Glutamatergic neuron (in vitro differentiated cells): Measurements from ENCODE around the gene ADARB2. TPM values are rescaled to one million over a fixed set of nuclear protein-coding genes. Genes with fewer than 3 reads are reported as not detected.

Experiments used
- DNase-seq: peaks from one replicate; pipeline ENCODE4 v3.0.0; 2022
- H3K27ac Mint-ChIP-seq: one replicate; pipeline ENCODE4 v1.8.0; 2020; ENCODE audit warnings: mild to moderate bottlenecking, mixed read lengths, inconsistent platforms; ENCODE audit not compliant: unreplicated experiment
- H3K27me3 Mint-ChIP-seq: one replicate; pipeline ENCODE4 v1.8.0; 2020; ENCODE audit warnings: mild to moderate bottlenecking, moderate library complexity, mixed read lengths, inconsistent platforms; ENCODE audit not compliant: unreplicated experiment
- H3K36me3 Mint-ChIP-seq: one replicate; pipeline ENCODE4 v1.8.0; 2020; ENCODE audit warnings: mild to moderate bottlenecking, mixed read lengths, inconsistent platforms; ENCODE audit not compliant: unreplicated experiment
- H3K4me1 Mint-ChIP-seq: one replicate; pipeline ENCODE4 v1.8.0; 2020; ENCODE audit warnings: mild to moderate bottlenecking, low read depth, mixed read lengths, inconsistent platforms; ENCODE audit not compliant: unreplicated experiment
- H3K4me3 Mint-ChIP-seq: one replicate; pipeline ENCODE4 v1.8.0; 2020; ENCODE audit warnings: mild to moderate bottlenecking, mixed read lengths, inconsistent platforms; ENCODE audit not compliant: unreplicated experiment
- H3K9me3 Mint-ChIP-seq: one replicate; pipeline ENCODE4 v1.8.0; 2020; ENCODE audit warnings: mild to moderate bottlenecking, moderate library complexity, mixed read lengths, inconsistent platforms; ENCODE audit not compliant: unreplicated experiment
- total RNA-seq: library from RNA; stranded (reverse); fragmentation: NEBNext Ultra II Directional; extraction: Animal tissue kit (Norgen Biotek cat#: 25700); gene quantifications from one replicate; pipeline ENCODE4 v1.2.1, GENCODE V29; 2021; ENCODE audit not compliant: unreplicated experiment
- TF ChIP-seq, protein P1 (sequence below): fragments of 200-600 bp; sonication (generic); IDR thresholded peaks from one replicate; pipeline ENCODE4 v1.5.0; 2021; ENCODE audit not compliant: partially characterized antibody, unreplicated experiment

The ADARB2 gene
- total RNA-seq, 1 donor from 2014 or later = 20.6 TPM

DNA sequence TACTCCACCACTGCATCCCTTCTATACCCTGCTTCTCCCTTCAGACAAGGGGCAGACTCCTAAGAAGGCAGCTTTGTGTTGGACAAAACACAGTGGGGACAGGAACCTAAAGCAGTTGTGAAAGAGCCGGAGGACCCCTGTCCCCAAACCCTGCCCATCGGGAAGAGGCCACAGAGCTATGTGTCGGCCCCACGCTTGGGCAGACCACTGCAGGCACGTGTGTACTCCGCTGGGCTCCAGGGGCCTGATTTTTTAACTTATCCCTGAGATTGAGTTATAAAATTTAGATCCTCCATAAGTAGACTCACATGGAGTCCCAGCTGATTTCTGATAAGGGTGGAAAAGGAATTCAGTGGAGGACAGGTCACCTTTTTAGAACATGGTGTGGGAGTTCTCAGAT, 310.5 kb downstream of the ADARB2 start:
- Mint-ChIP-seq H3K4me3 (no peak overlapping the region), H3K36me3 (peaks cover 26% of the 10 kb centered on the region), H3K27me3 (peaks cover 3% of the 10 kb centered on the region), H3K4me1 (peaks cover 7% of the 10 kb centered on the region), H3K27ac (no peak overlapping the region), H3K9me3 (peaks cover 6% of the 10 kb centered on the region)
- TF ChIP-seq, protein P1, sequence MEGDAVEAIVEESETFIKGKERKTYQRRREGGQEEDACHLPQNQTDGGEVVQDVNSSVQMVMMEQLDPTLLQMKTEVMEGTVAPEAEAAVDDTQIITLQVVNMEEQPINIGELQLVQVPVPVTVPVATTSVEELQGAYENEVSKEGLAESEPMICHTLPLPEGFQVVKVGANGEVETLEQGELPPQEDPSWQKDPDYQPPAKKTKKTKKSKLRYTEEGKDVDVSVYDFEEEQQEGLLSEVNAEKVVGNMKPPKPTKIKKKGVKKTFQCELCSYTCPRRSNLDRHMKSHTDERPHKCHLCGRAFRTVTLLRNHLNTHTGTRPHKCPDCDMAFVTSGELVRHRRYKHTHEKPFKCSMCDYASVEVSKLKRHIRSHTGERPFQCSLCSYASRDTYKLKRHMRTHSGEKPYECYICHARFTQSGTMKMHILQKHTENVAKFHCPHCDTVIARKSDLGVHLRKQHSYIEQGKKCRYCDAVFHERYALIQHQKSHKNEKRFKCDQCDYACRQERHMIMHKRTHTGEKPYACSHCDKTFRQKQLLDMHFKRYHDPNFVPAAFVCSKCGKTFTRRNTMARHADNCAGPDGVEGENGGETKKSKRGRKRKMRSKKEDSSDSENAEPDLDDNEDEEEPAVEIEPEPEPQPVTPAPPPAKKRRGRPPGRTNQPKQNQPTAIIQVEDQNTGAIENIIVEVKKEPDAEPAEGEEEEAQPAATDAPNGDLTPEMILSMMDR = no peak
- no peak for DNase-seq

DNA sequence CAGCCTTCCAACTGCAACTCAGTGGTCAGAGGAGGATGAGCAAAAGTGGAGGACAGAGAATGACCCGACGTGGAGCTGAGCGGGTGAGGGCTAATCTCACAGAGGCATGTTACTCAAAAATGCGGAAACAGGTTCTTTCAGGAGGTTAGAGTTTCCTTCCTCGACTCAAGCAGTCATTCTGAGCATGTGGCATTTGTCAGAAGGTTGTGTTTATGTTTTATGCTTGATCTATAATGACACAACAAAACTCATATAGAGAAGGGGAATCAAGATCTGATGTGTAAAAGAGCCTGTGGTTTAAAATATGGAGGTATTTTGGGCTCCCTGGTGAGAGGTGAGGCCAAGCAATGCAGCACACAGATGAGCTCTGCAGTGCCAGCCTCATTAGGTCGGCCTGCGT, 311.4 kb downstream of the ADARB2 start:
- no peak for DNase-seq
- TF ChIP-seq, protein P1 = no peak
- Mint-ChIP-seq H3K36me3 (peaks cover 19% of the 10 kb centered on the region), H3K4me1 (peaks cover 9% of the 10 kb centered on the region), H3K4me3 (no peak overlapping the region), H3K27me3 (peaks cover 3% of the 10 kb centered on the region), H3K9me3 (peaks cover 3% of the 10 kb centered on the region), H3K27ac (no peak overlapping the region)

DNA sequence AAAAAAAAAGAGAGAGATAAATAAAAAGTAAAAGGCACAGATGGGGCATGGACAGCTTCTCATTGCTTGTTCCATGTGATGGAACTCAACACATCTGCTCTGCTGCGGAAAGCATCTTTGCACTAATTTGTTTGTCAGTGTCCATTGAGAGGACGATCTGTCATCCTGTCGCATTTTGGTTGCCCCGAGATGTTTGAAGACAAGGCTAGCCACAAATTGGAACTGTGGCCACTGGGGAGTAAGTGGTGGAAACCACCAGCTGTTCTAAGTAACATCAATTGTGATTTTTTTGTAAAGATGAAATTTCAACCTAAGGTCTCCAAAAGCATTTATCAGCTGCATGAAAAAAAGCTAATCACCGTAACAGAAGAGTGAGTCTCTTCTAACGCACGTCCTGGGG, 312.7 kb downstream of the ADARB2 start:
- Mint-ChIP-seq H3K36me3 (peaks cover 8% of the 10 kb centered on the region), H3K27ac (no peak overlapping the region), H3K4me3 (no peak overlapping the region), H3K27me3 (peaks cover 2% of the 10 kb centered on the region), H3K9me3 (no peaks in the 10 kb centered on the region), H3K4me1 (peaks cover 15% of the 10 kb centered on the region)
- TF ChIP-seq, protein P1 = no peak
- no peak for DNase-seq

DNA sequence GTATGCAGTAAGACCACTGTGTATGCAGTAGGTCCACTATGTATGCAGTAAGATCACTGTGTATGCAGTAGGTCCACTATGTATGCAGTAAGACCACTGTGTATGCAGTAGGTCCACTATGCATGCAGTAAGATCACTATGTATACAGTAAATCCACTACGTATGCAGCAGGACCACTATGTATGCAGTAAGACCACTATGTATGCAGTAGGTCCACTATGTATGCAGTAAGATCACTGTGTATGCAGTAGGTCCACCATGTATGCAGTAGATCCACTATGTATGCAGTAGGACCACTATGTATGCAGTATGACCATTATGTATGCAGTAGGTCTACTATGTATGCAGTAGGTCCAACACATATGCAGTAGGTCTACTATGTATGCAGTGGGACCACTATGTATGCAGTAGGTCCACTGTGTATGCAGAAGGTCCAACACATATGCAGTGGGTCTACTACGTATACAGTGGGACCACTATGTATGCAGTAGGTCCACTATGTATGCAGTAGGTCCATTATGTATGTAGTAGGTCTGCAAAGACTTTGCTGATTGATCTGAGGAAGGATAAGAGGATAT, 313.6 kb downstream of the ADARB2 start:
- H3K9me3 Mint-ChIP-seq = no peaks in the 10 kb centered on the region
- no peak overlapping the region for H3K4me3 Mint-ChIP-seq
- peaks cover 15% of the 10 kb centered on the region for H3K4me1 Mint-ChIP-seq
- peaks cover 8% of the 10 kb centered on the region for H3K36me3 Mint-ChIP-seq
- H3K27ac Mint-ChIP-seq = no peak overlapping the region
- peaks cover 2% of the 10 kb centered on the region for H3K27me3 Mint-ChIP-seq
- TF ChIP-seq, protein P1 = no peak
- no peak for DNase-seq

DNA sequence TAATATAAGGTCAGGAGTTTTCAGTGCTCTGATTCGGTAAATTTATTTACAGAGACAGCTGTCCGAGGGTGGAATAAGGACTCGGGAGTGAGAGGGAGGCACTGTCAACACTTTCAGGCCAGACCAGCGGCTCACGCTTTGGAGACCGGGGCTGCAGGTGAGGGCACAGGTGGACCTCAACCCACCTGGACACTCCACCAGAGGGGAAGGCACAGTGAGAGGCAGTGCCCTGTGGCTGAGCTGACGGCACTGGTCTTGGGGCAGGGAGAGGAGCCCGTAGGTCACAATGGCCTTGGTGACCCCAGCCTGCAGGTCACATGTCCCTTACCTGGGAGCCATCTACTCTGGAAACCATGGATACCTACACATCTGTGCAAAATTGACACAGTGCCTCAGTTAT, 315.1 kb downstream of the ADARB2 start:
- H3K27ac Mint-ChIP-seq = no peak overlapping the region
- no peak overlapping the region for H3K4me3 Mint-ChIP-seq

More for the DNA sequence above, 315.1 kb downstream of the ADARB2 start:
- Mint-ChIP-seq H3K9me3 (no peaks in the 10 kb centered on the region), H3K4me1 (peaks cover 15% of the 10 kb centered on the region), H3K36me3 (peaks cover 8% of the 10 kb centered on the region), H3K27me3 (peaks cover 2% of the 10 kb centered on the region)
- TF ChIP-seq, protein P1 = no peak
- no peak for DNase-seq
